ENCODE data around the gene PRMT1.

- no peak for TF ChIP-seq CTCF (IDR thresholded peaks at IDR 0.05)
- no peak for TF ChIP-seq POLR2A (IDR thresholded peaks at IDR 0.05)
These were observed 264 bp upstream of the PRMT1 start for GRCh38 chr19:49676784-49677230.

Measured in right lobe of liver (tissue), 4 donors.